Small intestine (tissue), 7 donors: ENCODE data around the gene HIVEP1. TPM values are rescaled to one million over a fixed set of nuclear protein-coding genes. Genes with fewer than 3 reads are reported as not detected.

ENCODE experiments used
- DNase-seq, 2 donors: peaks; one replicate each; pipeline versions ENCODE4 v3.0.0 to v3.0.0-alpha.2; 2013
- FAIRE-seq: peaks from 2 replicates; lab custom pipeline; 2012; peaks lifted over from hg19 to GRCh38; lab: Jason Lieb, UNC
- H3K27ac ChIP-seq, 3 donors: one replicate each; pipeline ENCODE4 v1.5.1; 2013; ENCODE audit warnings: low read length in 2 of 3, mild to moderate bottlenecking in 2 of 3, control low read depth in 1 of 3, inconsistent platforms in 1 of 3, low read depth in 1 of 3, moderate library complexity in 1 of 3
- H3K27me3 ChIP-seq, 3 donors: one replicate each; pipeline ENCODE4 v1.6.1; 2013; ENCODE audit warnings: low read length in 3 of 3, inconsistent platforms in 1 of 3; ENCODE audit not compliant: control insufficient read depth in 3 of 3, insufficient read depth in 3 of 3
- H3K36me3 ChIP-seq, 3 donors: one replicate each; pipeline ENCODE4 v1.6.1; 2013; ENCODE audit warnings: low read length in 3 of 3, inconsistent platforms in 1 of 3, low read depth in 1 of 3, mild to moderate bottlenecking in 1 of 3, moderate library complexity in 1 of 3; ENCODE audit not compliant: control insufficient read depth in 3 of 3, insufficient read depth in 2 of 3
- H3K4me1 ChIP-seq, 3 donors: one replicate each; pipeline ENCODE4 v1.6.1; 2013; ENCODE audit warnings: low read length in 2 of 3, inconsistent platforms in 1 of 3, low read depth in 1 of 3, mild to moderate bottlenecking in 1 of 3, moderate library complexity in 1 of 3; ENCODE audit not compliant: control insufficient read depth in 3 of 3, insufficient read depth in 2 of 3
- H3K4me3 ChIP-seq, 3 donors: one replicate each; pipeline ENCODE4 v1.5.1; 2013; ENCODE audit warnings: low read length in 3 of 3, control low read depth in 1 of 3, inconsistent platforms in 1 of 3, low read depth in 1 of 3, mild to moderate bottlenecking in 1 of 3, moderate library complexity in 1 of 3
- H3K9me3 ChIP-seq, 2 donors: one replicate each; pipeline ENCODE4 v1.6.1; 2013; ENCODE audit warnings: low read depth in 1 of 2, low read length in 1 of 2; ENCODE audit not compliant: control insufficient read depth in 2 of 2, insufficient read depth in 1 of 2
- WGBS, 3 donors: extraction: QIAGEN DNeasy Blood & Tissue Kit; methylation state at CpG; one replicate each; pipeline ENCODE4 v1.1.7; 2013; 5-methylcytosine and 5-hydroxymethylcytosine counted together
- polyA plus RNA-seq, 4 donors: library from polyadenylated mRNA; stranded (reverse) in 3 of 4; unstranded in 1 of 4; fragments of 200-250 nt in 3 of 4; fragments of 120-200 nt in 1 of 4; gene quantifications; one replicate each; pipeline versions ENCODE4 v1.2.1 to v1.2.3, GENCODE V29; 2013
- donor health status: healthy with polysubstance abuse.
- donor health status: control.
- donor health status: control.
- donor health status: Bipolar disorder and iron deficiency.
- donor health status: healthy.

The HIVEP1 gene
- polyA plus RNA-seq, 4 donors = 4.9 to 25.4 (median 6.4) TPM

GRCh38 chr6:12017263-12017662 lies 5.2 kb downstream of the HIVEP1 start:
- FAIRE-seq (no peak), DNase-seq (no peak)
- H3K27ac ChIP-seq = no peak overlapping the region
- no peak overlapping the region for H3K4me3 ChIP-seq
- H3K36me3 ChIP-seq = peaks cover 0 to 34% (median 11%) of the 10 kb centered on the region in 3 donors
- no peaks in the 10 kb centered on the region for H3K27me3 ChIP-seq
- H3K4me1 ChIP-seq = peaks cover 0 to 5% (median 0%) of the 10 kb centered on the region in 3 donors
- WGBS, 3 donors = 94 to 96% (median 95%) methylated on average over 10 of the region's 10 CpGs
- peaks cover 0 to 4% of the 10 kb centered on the region in 2 donors for H3K9me3 ChIP-seq

GRCh38 chr6:12017876-12018401 lies 5.8 kb downstream of the HIVEP1 start:
- DNase-seq (no peak), FAIRE-seq (no peak)
- Histone ChIP-seq H3K4me1 (peaks cover 0 to 5% (median 0%) of the 10 kb centered on the region in 3 donors), H3K27me3 (no peaks in the 10 kb centered on the region), H3K36me3 (peaks cover 0 to 35% (median 11%) of the 10 kb centered on the region in 3 donors), H3K27ac (no peak overlapping the region), H3K4me3 (no peak overlapping the region), H3K9me3 (peaks cover 0 to 4% of the 10 kb centered on the region in 2 donors)
- 95 to 97% (median 97%) methylated on average over 33 to 34 of the region's 34 CpGs for WGBS, 3 donors

DNA sequence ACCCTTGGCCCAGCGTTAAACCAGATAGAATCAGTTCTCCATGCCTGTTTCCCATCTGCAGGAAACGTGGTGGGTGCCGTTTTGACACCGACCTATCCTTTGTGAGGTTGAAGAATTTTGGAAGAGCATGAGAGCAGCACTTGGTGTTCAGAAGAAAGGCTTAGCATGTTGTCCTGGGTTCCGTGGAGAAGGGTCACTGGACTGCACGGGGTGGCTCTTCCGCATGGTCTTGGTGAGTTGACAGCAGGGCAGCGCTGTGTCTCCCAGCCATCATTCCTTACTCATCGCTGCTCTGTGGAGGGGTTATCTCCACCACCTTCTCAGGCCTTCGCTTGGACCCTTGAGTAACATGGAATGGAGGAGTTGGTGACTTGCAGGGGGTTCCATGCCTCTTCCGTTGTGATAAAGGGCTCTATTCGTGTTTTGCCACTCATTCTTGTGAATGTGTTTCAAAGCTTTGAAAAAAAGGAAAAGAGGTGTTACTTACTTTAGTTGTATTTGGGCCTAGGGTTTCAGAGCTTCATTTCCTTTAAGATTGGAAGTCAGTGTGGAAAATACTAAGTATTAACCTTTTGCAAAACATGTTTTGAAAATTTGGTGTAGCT lies 8.2 kb downstream of the HIVEP1 start:
- no peak for DNase-seq
- 90 to 94% (median 91%) methylated on average over 12 of the region's 12 CpGs for WGBS, 3 donors
- H3K27me3 ChIP-seq = no peaks in the 10 kb centered on the region
- no peaks in the 10 kb centered on the region for H3K9me3 ChIP-seq
- H3K4me1 ChIP-seq = peaks cover 0 to 9% (median 4%) of the 10 kb centered on the region in 3 donors
- no peak overlapping the region for H3K4me3 ChIP-seq
- peaks cover 0 to 32% (median 11%) of the 10 kb centered on the region in 3 donors for H3K36me3 ChIP-seq
- FAIRE-seq = no peak
- no peak overlapping the region for H3K27ac ChIP-seq

GRCh38 chr6:12022481-12022880 lies 10.4 kb downstream of the HIVEP1 start:
- no peak overlapping the region for H3K4me3 ChIP-seq
- 88 to 97% (median 97%) methylated on average over 1 of the region's 1 CpG for WGBS, 3 donors
- no peak overlapping the region for H3K27ac ChIP-seq
- no peaks in the 10 kb centered on the region for H3K27me3 ChIP-seq
- peaks cover 0 to 28% (median 7%) of the 10 kb centered on the region in 3 donors for H3K36me3 ChIP-seq
- FAIRE-seq (no peak), DNase-seq (no peak)
- peaks cover 0 to 10% (median 4%) of the 10 kb centered on the region in 3 donors for H3K4me1 ChIP-seq
- H3K9me3 ChIP-seq = no peaks in the 10 kb centered on the region

DNA sequence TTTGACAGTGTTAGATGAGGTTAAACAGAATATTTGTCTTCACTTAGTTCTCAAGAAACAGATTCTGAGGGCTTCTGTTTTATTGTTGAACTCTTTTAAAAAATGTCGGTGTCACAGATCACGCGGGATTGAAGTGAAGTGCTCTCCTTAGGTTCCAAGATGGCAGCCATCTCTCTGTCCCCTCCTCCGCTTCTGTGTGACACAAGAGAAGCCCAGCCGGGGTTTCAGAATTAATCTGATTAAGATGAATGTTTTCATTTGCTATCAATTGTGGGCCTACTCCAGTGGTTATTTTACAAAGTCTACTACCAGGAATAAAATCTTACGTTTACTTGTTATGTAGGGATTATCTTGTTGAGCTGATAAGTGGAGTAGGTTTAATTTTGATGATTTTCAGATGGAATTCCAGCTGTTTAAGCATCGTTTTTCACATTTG lies 10.9 kb downstream of the HIVEP1 start:
- FAIRE-seq = no peak
- Histone ChIP-seq H3K9me3 (no peaks in the 10 kb centered on the region), H3K36me3 (peaks cover 0 to 24% (median 5%) of the 10 kb centered on the region in 3 donors), H3K4me1 (peaks cover 0 to 10% (median 4%) of the 10 kb centered on the region in 3 donors), H3K27me3 (no peaks in the 10 kb centered on the region), H3K27ac (no peak overlapping the region), H3K4me3 (no peak overlapping the region)
- no peak for DNase-seq
- WGBS, 3 donors = 82 to 91% (median 90%) methylated on average over 7 of the region's 7 CpGs

DNA sequence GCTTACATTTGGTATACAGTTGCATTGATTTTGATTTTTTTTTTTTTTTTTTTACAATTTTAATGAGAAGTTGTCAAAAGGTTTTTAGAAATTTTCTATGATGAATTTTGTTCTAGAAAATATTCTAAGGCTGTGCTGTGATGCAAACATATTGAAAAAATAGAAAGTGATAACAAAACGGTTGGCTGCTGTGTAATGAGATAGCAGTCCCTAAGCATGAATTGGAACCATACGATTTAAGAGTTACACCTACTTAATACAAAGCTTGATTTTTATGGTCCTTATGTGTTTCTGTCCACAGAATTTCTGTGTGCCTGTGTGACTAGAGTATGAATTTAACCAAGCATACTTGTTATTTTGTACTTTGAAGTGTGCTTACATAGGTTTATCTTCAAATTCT lies 12.1 kb downstream of the HIVEP1 start:
- FAIRE-seq = no peak
- Histone ChIP-seq H3K27me3 (no peaks in the 10 kb centered on the region), H3K27ac (peak overlapping the region in 1 of 3 donors; percentile 34), H3K9me3 (no peaks in the 10 kb centered on the region), H3K4me1 (peaks cover 0 to 10% (median 4%) of the 10 kb centered on the region in 3 donors), H3K4me3 (no peak overlapping the region), H3K36me3 (peaks cover 0 to 17% (median 2%) of the 10 kb centered on the region in 3 donors)
- WGBS, 3 donors = 49 to 73% (median 60%) methylated on average over 2 of the region's 2 CpGs
- DNase-seq = no peak

DNA sequence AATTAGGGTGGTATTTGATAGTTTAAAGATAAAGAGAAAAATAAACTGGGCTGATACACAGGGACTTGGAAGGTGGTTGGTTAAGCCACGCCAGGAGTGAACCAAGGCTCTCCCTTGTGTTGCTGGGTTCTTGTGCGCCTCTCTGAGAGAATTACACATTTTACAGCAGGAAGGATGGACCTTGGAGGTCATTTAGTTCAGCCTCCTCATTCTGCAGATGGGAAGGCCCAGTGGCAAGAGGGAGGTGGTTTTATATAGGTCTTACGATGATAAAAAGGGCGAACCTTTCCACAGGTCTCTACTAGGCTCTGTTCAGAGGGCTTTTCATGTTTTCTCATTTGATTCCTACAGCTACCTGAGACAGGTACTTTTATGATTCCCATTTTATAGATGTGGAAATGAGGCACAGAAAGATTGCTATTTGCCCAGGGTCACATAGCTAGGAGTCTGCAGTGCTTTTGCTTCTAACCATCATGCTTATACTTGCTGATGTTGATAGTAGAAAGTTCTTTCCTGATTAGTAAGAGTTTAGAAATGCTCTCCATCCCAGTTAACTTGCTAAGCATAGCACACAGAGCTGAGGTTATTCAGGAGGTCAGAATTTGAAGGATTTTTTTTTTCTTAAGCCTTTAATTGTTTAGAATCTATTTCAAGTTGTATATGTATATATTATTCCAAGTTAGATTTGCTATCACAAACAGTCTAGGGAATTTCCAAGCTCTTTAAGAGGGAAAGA lies 12.8 kb downstream of the HIVEP1 start:
- no peak overlapping the region for H3K4me3 ChIP-seq
- no peak for FAIRE-seq
- H3K4me1 ChIP-seq = peaks cover 0 to 10% (median 4%) of the 10 kb centered on the region in 3 donors
- H3K36me3 ChIP-seq = peaks cover 0 to 14% (median 2%) of the 10 kb centered on the region in 3 donors
- 88 to 95% (median 92%) methylated on average over 4 of the region's 4 CpGs for WGBS, 3 donors
- H3K27me3 ChIP-seq = no peaks in the 10 kb centered on the region
- H3K9me3 ChIP-seq = no peaks in the 10 kb centered on the region
- H3K27ac ChIP-seq = peak overlapping the region in 2 of 3 donors; percentile 27 to 34
- DNase-seq = peak in 1 of 2 donors; percentile 58

GRCh38 chr6:12026120-12026519 lies 14.0 kb downstream of the HIVEP1 start:
- Histone ChIP-seq H3K4me1 (peaks cover 0 to 10% (median 4%) of the 10 kb centered on the region in 3 donors), H3K27ac (no peak overlapping the region), H3K36me3 (peaks cover 0 to 11% (median 0%) of the 10 kb centered on the region in 3 donors), H3K9me3 (peaks cover 0 to 4% of the 10 kb centered on the region in 2 donors), H3K4me3 (no peak overlapping the region), H3K27me3 (no peaks in the 10 kb centered on the region)
- FAIRE-seq (no peak), DNase-seq (no peak)
- 72 to 96% (median 83%) methylated on average over 4 of the region's 4 CpGs for WGBS, 3 donors
